SK-N-SH treated with all-trans-retinoic acid at 6 μM for 48 hours (cell line): ENCODE measurements around the gene LDB2.
A peak's percentile ranks its signal among the peaks of the same experiment; 100 is the strongest.

ENCODE experiments used
- ATAC-seq: fragments of 200-7000 bp; cut with Tn5 transposase; 3 replicates; pipeline ENCODE4 v1.9.1; 2020; ENCODE audit warnings: mild to moderate bottlenecking, moderate library complexity
- ARNTL ChIP-seq: fragments of 450-650 bp; formaldehyde crosslinking; IDR thresholded peaks from 2 replicates; pipeline ENCODE4 v1.5.0; 2020; ENCODE audit warnings: low read depth, mild to moderate bottlenecking, moderate library complexity, borderline replicate concordance
- BACH2 ChIP-seq: fragments of 250-450 bp; sonication (Bioruptor Pico); IDR thresholded peaks from 2 replicates; pipeline ENCODE4 v1.9.0; 2021; ENCODE audit warnings: mild to moderate bottlenecking, borderline replicate concordance
- CSDC2 ChIP-seq: fragments of 250-450 bp; sonication (Bioruptor Pico); IDR thresholded peaks from 2 replicates; pipeline ENCODE4 v1.5.0; 2020; ENCODE audit warnings: mild to moderate bottlenecking, moderate library complexity
- CSRNP3 ChIP-seq: fragments of 250-450 bp; sonication (Bioruptor Pico); IDR thresholded peaks from 2 replicates; pipeline ENCODE4 v1.5.1; 2021; ENCODE audit warnings: mild to moderate bottlenecking, moderate library complexity
- ESRRG ChIP-seq: fragments of 250-450 bp; sonication (Bioruptor Pico); IDR thresholded peaks from 2 replicates; pipeline ENCODE4 v1.6.1; 2021; ENCODE audit warnings: mild to moderate bottlenecking
- GLIS3 ChIP-seq: fragments of 250-450 bp; sonication (Bioruptor Pico); IDR thresholded peaks from 2 replicates; pipeline ENCODE4 v1.5.0; 2020; ENCODE audit warnings: mild to moderate bottlenecking, moderate library complexity
- ISL1 ChIP-seq: fragments of 250-450 bp; sonication (Bioruptor Pico); IDR thresholded peaks from 2 replicates; pipeline ENCODE4 v2.1.2; 2022; ENCODE audit warnings: mild to moderate bottlenecking, moderate library complexity
- OSR1 ChIP-seq: fragments of 250-450 bp; sonication (Bioruptor Pico); IDR thresholded peaks from 2 replicates; pipeline ENCODE4 v1.8.0; 2022; ENCODE audit warnings: moderate library complexity, mild to moderate bottlenecking, inconsistent platforms
- PATZ1 ChIP-seq: fragments of 250-450 bp; sonication (Bioruptor Pico); IDR thresholded peaks from 2 replicates; pipeline ENCODE4 v1.8.0; 2020; ENCODE audit warnings: mild to moderate bottlenecking, moderate library complexity, borderline replicate concordance
- POU6F1 ChIP-seq: fragments of 250-450 bp; sonication (Bioruptor Pico); IDR thresholded peaks from 2 replicates; pipeline ENCODE4 v1.8.0; 2021; ENCODE audit warnings: low read depth, mild to moderate bottlenecking, moderate library complexity, borderline replicate concordance
- PPARA ChIP-seq: fragments of 250-450 bp; sonication (Bioruptor Pico); IDR thresholded peaks from 2 replicates; pipeline ENCODE4 v1.5.0; 2020; ENCODE audit warnings: mild to moderate bottlenecking, borderline replicate concordance
- SNAI2 ChIP-seq: fragments of 250-450 bp; sonication (Bioruptor Pico); IDR thresholded peaks from 2 replicates; pipeline ENCODE4 v1.5.0; 2020; ENCODE audit warnings: mild to moderate bottlenecking, moderate library complexity
- TCF4 ChIP-seq: fragments of 250-450 bp; sonication (Bioruptor Pico); IDR thresholded peaks from 2 replicates; pipeline ENCODE4 v1.8.0; 2021; ENCODE audit warnings: mild to moderate bottlenecking, moderate library complexity, borderline replicate concordance
- TOX ChIP-seq: fragments of 250-450 bp; sonication (Bioruptor Pico); IDR thresholded peaks from 2 replicates; pipeline ENCODE4 v1.8.0; 2021; ENCODE audit warnings: mild to moderate bottlenecking, moderate library complexity, borderline replicate concordance
- ZC3H10 ChIP-seq: fragments of 250-450 bp; sonication (Bioruptor Pico); IDR thresholded peaks from 2 replicates; pipeline ENCODE4 v1.5.1; 2021; ENCODE audit warnings: mild to moderate bottlenecking, moderate library complexity
- ZFP3 ChIP-seq: fragments of 250-450 bp; sonication (Bioruptor Pico); IDR thresholded peaks from 2 replicates; pipeline ENCODE4 v1.5.0; 2020; ENCODE audit warnings: mild to moderate bottlenecking, moderate library complexity
- ZNF565 ChIP-seq: fragments of 450-650 bp; formaldehyde crosslinking; conservative IDR thresholded peaks from 2 replicates; pipeline ENCODE4 v1.5.0; 2020; ENCODE audit warnings: low read depth, mild to moderate bottlenecking, moderate library complexity
- ZNF70 ChIP-seq: fragments of 450-650 bp; formaldehyde crosslinking; IDR thresholded peaks from 2 replicates; pipeline ENCODE4 v1.5.0; 2020; ENCODE audit warnings: mild to moderate bottlenecking, moderate library complexity
- TF ChIP-seq, protein P1 (sequence below): fragments of 250-450 bp; sonication (Bioruptor Pico); IDR thresholded peaks from 2 replicates; pipeline ENCODE4 v1.5.0; 2020; ENCODE audit warnings: mild to moderate bottlenecking, moderate library complexity

LDB2 gene

GRCh38 chr4:16758816-16759215 lies 139.6 kb downstream of the LDB2 start (continued):
- TF ChIP-seq, protein P1, sequence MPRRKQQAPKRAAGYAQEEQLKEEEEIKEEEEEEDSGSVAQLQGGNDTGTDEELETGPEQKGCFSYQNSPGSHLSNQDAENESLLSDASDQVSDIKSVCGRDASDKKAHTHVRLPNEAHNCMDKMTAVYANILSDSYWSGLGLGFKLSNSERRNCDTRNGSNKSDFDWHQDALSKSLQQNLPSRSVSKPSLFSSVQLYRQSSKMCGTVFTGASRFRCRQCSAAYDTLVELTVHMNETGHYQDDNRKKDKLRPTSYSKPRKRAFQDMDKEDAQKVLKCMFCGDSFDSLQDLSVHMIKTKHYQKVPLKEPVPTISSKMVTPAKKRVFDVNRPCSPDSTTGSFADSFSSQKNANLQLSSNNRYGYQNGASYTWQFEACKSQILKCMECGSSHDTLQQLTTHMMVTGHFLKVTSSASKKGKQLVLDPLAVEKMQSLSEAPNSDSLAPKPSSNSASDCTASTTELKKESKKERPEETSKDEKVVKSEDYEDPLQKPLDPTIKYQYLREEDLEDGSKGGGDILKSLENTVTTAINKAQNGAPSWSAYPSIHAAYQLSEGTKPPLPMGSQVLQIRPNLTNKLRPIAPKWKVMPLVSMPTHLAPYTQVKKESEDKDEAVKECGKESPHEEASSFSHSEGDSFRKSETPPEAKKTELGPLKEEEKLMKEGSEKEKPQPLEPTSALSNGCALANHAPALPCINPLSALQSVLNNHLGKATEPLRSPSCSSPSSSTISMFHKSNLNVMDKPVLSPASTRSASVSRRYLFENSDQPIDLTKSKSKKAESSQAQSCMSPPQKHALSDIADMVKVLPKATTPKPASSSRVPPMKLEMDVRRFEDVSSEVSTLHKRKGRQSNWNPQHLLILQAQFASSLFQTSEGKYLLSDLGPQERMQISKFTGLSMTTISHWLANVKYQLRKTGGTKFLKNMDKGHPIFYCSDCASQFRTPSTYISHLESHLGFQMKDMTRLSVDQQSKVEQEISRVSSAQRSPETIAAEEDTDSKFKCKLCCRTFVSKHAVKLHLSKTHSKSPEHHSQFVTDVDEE (CRISPR knock-in tag), result no peak
- TF ChIP-seq CSRNP3 (no peak), ISL1 (CRISPR knock-in tag) (no peak), GLIS3 (CRISPR knock-in tag) (no peak), ZNF565 (CRISPR knock-in tag) (no peak), PATZ1 (CRISPR knock-in tag) (no peak), OSR1 (CRISPR knock-in tag) (no peak)

DNA sequence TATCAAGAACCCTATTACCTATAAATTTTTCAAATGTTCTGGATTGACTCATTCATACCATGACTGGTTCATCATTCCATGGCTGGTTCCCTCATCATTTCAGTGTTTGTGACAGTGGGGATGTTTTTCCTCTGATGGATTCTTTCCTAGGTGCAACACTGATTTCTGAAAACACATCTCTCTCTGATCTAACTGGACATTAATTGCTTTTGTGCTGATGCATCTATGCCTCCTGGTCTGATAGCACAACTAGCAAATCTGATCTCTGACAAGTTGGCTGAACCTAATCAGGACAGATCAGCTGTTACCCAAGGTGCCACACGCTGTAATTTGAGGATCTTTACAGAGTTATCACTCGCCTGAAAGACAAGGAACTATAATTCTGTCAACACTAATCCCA lies 140.2 kb downstream of the LDB2 start:
- no peak for TF ChIP-seq ESRRG
- TF ChIP-seq BACH2 (CRISPR knock-in tag), result no peak
- no peak for TF ChIP-seq TCF4
- TF ChIP-seq CSDC2 (CRISPR knock-in tag), result no peak
- TF ChIP-seq ARNTL (CRISPR knock-in tag), result no peak
- ATAC-seq, result no peak; the same call in 2 of the 3 replicates

- peak; percentile 77 for ATAC-seq
- TF ChIP-seq ZNF70, result no peak
- peak; percentile 83 for TF ChIP-seq ISL1 (CRISPR knock-in tag)
- TF ChIP-seq, protein P1 (CRISPR knock-in tag), result peak; percentile 87
- TF ChIP-seq, all 23 proteins: peak for 2
Measured at GRCh38 chr4:16757080-16757521, 141.3 kb downstream of the LDB2 start.

- ATAC-seq, result no peak
- TF ChIP-seq PPARA (CRISPR knock-in tag) (no peak), CSDC2 (CRISPR knock-in tag) (no peak), ARNTL (CRISPR knock-in tag) (no peak), CSRNP3 (no peak), ZFP3 (no peak), POU6F1 (CRISPR knock-in tag) (no peak), ZC3H10 (CRISPR knock-in tag) (no peak), TOX (CRISPR knock-in tag) (no peak), SNAI2 (no peak)
- TF ChIP-seq, protein P1 (CRISPR knock-in tag), result no peak
Measured at GRCh38 chr4:16754104-16754503, 144.3 kb downstream of the LDB2 start.
